ENCODE data around the gene CFDP1. TPM values are rescaled to one million over a fixed set of nuclear protein-coding genes. Genes with fewer than 3 reads are reported as not detected.

The CFDP1 gene
- total and polyA plus RNA-seq, 10 donors, result 56.1 to 222 (median 108) TPM

GRCh38 chr16:75372236-75372856 is 61.0 kb downstream of the CFDP1 start:
- Histone ChIP-seq H3K4me3 (no peak overlapping the region), H3K27me3 (replicated peaks in 1 of 7) (peaks cover 0 to 29% (median 0%) of the 10 kb centered on the region in 7 donors), H3K4me1 (peaks cover 0 to 4% (median under 1%) of the 10 kb centered on the region in 6 donors), H3K36me3 (peaks cover 0 to 54% (median 3%) of the 10 kb centered on the region in 6 donors), H3K27ac (no peak overlapping the region), H3K9me3 (no peaks in the 10 kb centered on the region)
- TF ChIP-seq CTCF (IDR thresholded peaks at IDR 0.05 in 8 of 11, conservative IDR thresholded peaks at IDR 0.05 in 3 of 11) (no peak), POLR2AphosphoS5 (IDR thresholded peaks at IDR 0.05) (no peak), POLR2A (IDR thresholded peaks at IDR 0.05) (no peak)
- 88 to 96% (median 94%) methylated on average over 3 of the region's 3 CpGs for WGBS, 5 donors
- no peak for DNase-seq
- intact Hi-C loops (cut with DNase I; ENCODE audit: low total_unique reads), result no loop called here

GRCh38 chr16:75371171-75371570 is 62.1 kb downstream of the CFDP1 start:
- peaks cover 0 to 17% (median 0%) of the 10 kb centered on the region in 7 donors for H3K27me3 ChIP-seq (replicated peaks in 1 of 7)
- TF ChIP-seq POLR2A (IDR thresholded peaks at IDR 0.05) (no peak), POLR2AphosphoS5 (IDR thresholded peaks at IDR 0.05) (no peak), CTCF (IDR thresholded peaks at IDR 0.05 in 8 of 11, conservative IDR thresholded peaks at IDR 0.05 in 3 of 11) (no peak)
- 89 to 97% (median 93%) methylated on average over 3 of the region's 3 CpGs for WGBS, 5 donors
- no peak overlapping the region for H3K4me3 ChIP-seq
- no peak for DNase-seq
- no peaks in the 10 kb centered on the region for H3K4me1 ChIP-seq
- peaks cover 0 to 49% (median 0%) of the 10 kb centered on the region in 6 donors for H3K36me3 ChIP-seq
- no peak overlapping the region for H3K27ac ChIP-seq
- intact Hi-C loops (cut with DNase I; ENCODE audit: low total_unique reads), result no loop called here
- no peaks in the 10 kb centered on the region for H3K9me3 ChIP-seq

GRCh38 chr16:75364286-75364791 is 69.0 kb downstream of the CFDP1 start:
- intact Hi-C loops (cut with DNase I; ENCODE audit: low total_unique reads), result no loop called here
- H3K9me3 ChIP-seq, result no peaks in the 10 kb centered on the region
- no peak for DNase-seq
- no peak for TF ChIP-seq CTCF (IDR thresholded peaks at IDR 0.05 in 8 of 11, conservative IDR thresholded peaks at IDR 0.05 in 3 of 11)
- no peak for TF ChIP-seq POLR2AphosphoS5 (IDR thresholded peaks at IDR 0.05)
- no peak for TF ChIP-seq POLR2A (IDR thresholded peaks at IDR 0.05)
- H3K4me3 ChIP-seq, result no peak overlapping the region
- WGBS, 5 donors, result 85 to 95% (median 91%) methylated on average over 2 of the region's 2 CpGs
- peaks cover 0 to 9% (median 2%) of the 10 kb centered on the region in 6 donors for H3K4me1 ChIP-seq
- no peak overlapping the region for H3K27ac ChIP-seq
- peaks cover 0 to 45% (median 0%) of the 10 kb centered on the region in 6 donors for H3K36me3 ChIP-seq
- no peaks in the 10 kb centered on the region for H3K27me3 ChIP-seq (replicated peaks in 1 of 7)

- no peaks in the 10 kb centered on the region for H3K9me3 ChIP-seq
- no peak overlapping the region for H3K27ac ChIP-seq
- intact Hi-C loops (cut with DNase I; ENCODE audit: low total_unique reads), result no loop called here
- H3K4me3 ChIP-seq, result no peak overlapping the region
- H3K4me1 ChIP-seq, result peaks cover 0 to 17% (median 2%) of the 10 kb centered on the region in 6 donors
- DNase-seq, result no peak
- 77 to 96% (median 93%) methylated on average over 3 of the region's 3 CpGs for WGBS, 5 donors
- no peaks in the 10 kb centered on the region for H3K27me3 ChIP-seq (replicated peaks in 1 of 7)
- no peak for TF ChIP-seq POLR2AphosphoS5 (IDR thresholded peaks at IDR 0.05)
- no peak for TF ChIP-seq CTCF (IDR thresholded peaks at IDR 0.05 in 8 of 11, conservative IDR thresholded peaks at IDR 0.05 in 3 of 11)
- no peak for TF ChIP-seq POLR2A (IDR thresholded peaks at IDR 0.05)
- H3K36me3 ChIP-seq, result peaks cover 0 to 42% (median 0%) of the 10 kb centered on the region in 6 donors
Measured at GRCh38 chr16:75362846-75363245, 70.5 kb downstream of the CFDP1 start.

Measured in spleen (tissue), 11 donors.